Fibroblast of lung (primary cell): Measurements from ENCODE around the gene ABCB8. TPM values are rescaled to one million over a fixed set of nuclear protein-coding genes. Genes with fewer than 3 reads are reported as not detected.

Source experiments
- DNase-seq, 2 donors: peaks; one replicate each; pipeline versions ENCODE4 v3.0.0 to v3.0.0-alpha.2; 2010; ENCODE audit warnings: low read depth in 2 of 2
- H2AFZ ChIP-seq: 2 replicates; pipeline ENCODE4 v1.5.1; 2012; ENCODE audit warnings: low read length, control low read depth, inconsistent platforms
- H3K27ac ChIP-seq: 2 replicates; pipeline ENCODE4 v1.5.1; 2011; ENCODE audit warnings: low read length, control low read depth; ENCODE audit not compliant: insufficient read depth
- H3K27me3 ChIP-seq: 2 replicates; pipeline ENCODE4 v1.5.1; 2011; ENCODE audit warnings: mild to moderate bottlenecking, low read length; ENCODE audit not compliant: control insufficient read depth, insufficient read depth
- H3K36me3 ChIP-seq: 2 replicates; pipeline ENCODE4 v1.5.1; 2011; ENCODE audit warnings: low read length; ENCODE audit not compliant: control insufficient read depth, insufficient read depth
- H3K4me1 ChIP-seq: 2 replicates; pipeline ENCODE4 v1.5.1; 2011; ENCODE audit warnings: low read length; ENCODE audit not compliant: control insufficient read depth, insufficient read depth; ENCODE audit errors: extremely low read depth
- H3K4me2 ChIP-seq: 2 replicates; pipeline ENCODE4 v1.5.1; 2011; ENCODE audit warnings: low read length, control low read depth; ENCODE audit not compliant: insufficient read depth; ENCODE audit errors: extremely low read depth
- H3K4me3 ChIP-seq, 4 experiments: fragments of 200-600 bp in 1 of 4; sonication (generic) in 1 of 4; replicated peaks in 1 of 4; 2 replicates each; pipeline ENCODE4 v1.5.1; 2011 to 2016; ENCODE audit warnings: low read length in 4 of 4, low read depth in 3 of 4, mild to moderate bottlenecking in 3 of 4, control low read depth in 2 of 4, inconsistent platforms in 1 of 4, mixed read lengths in 1 of 4; ENCODE audit not compliant: insufficient read depth in 1 of 4; ENCODE audit errors: control extremely low read depth in 1 of 4
- H3K79me2 ChIP-seq: 2 replicates; pipeline ENCODE4 v1.5.1; 2012; ENCODE audit warnings: mild to moderate bottlenecking, low read length, inconsistent platforms; ENCODE audit not compliant: control insufficient read depth, insufficient read depth
- H3K9ac ChIP-seq: 2 replicates; pipeline ENCODE4 v1.5.1; 2011; ENCODE audit warnings: mild to moderate bottlenecking, low read length, control low read depth; ENCODE audit not compliant: insufficient read depth
- H3K9me3 ChIP-seq: 2 replicates; pipeline ENCODE4 v1.5.1; 2012; ENCODE audit warnings: low read depth, low read length; ENCODE audit not compliant: control insufficient read depth, insufficient read depth
- H4K20me1 ChIP-seq: 2 replicates; pipeline ENCODE4 v1.5.1; 2011; ENCODE audit warnings: low read length; ENCODE audit not compliant: control insufficient read depth, insufficient read depth; ENCODE audit errors: extremely low read depth
- EZH2 ChIP-seq: IDR thresholded peaks from 2 replicates; pipeline ENCODE4 v1.5.1; 2012; ENCODE audit warnings: low read length, control low read depth, mild to moderate bottlenecking; ENCODE audit errors: missing control alignments
- polyA plus RNA-seq, 2 donors: library from polyadenylated mRNA; depleted of rRNA in 1 of 2; stranded (reverse) in 1 of 2; unstranded in 1 of 2; fragments of >200 nt; gene quantifications; 2 replicates each; pipeline ENCODE4 v1.2.1, GENCODE V29; 2011 to 2012; ENCODE audit warnings: missing spikeins in 1 of 2
- total RNA-seq: library from RNA; depleted of rRNA; stranded (reverse); fragments of >200 nt; gene quantifications from 2 replicates; pipeline ENCODE4 v1.2.1, GENCODE V29; 2014
- TF ChIP-seq, protein P1 (sequence below), 2 donors: IDR thresholded peaks in 1 of 2; conservative IDR thresholded peaks in 1 of 2; 1 replicate in 1 of 2; 2 replicates in 1 of 2; pipeline ENCODE4 v1.5.1; 2011 to 2012; ENCODE audit warnings: low read length in 2 of 2, control low read depth in 1 of 2, inconsistent platforms in 1 of 2, low read depth in 1 of 2, mild to moderate bottlenecking in 1 of 2

The ABCB8 gene
- total and polyA plus RNA-seq, 2 donors (not counting 1 experiment from before 2014, with no cell fraction given) = 12.1 to 20.0 TPM

DNA sequence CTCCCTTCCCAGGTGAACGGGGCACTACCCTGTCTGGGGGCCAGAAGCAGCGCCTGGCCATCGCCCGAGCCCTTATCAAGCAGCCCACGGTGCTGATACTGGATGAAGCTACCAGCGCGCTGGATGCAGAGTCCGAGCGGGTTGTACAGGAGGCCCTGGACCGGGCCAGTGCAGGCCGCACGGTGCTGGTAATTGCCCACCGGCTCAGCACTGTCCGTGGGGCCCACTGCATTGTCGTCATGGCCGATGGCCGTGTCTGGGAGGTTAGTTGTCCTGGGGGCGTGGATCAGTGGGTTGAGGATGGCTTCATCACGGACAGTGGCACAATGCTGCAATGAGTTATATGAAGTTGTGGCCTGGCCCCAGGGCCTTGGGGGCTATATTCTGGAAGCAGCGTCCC, 15.7 kb downstream of the ABCB8 start:
- no peaks in the 10 kb centered on the region for H3K79me2 ChIP-seq
- no peak overlapping the region for H3K4me2 ChIP-seq
- no peaks in the 10 kb centered on the region for H4K20me1 ChIP-seq
- TF ChIP-seq EZH2 = no peak
- TF ChIP-seq, protein P1, sequence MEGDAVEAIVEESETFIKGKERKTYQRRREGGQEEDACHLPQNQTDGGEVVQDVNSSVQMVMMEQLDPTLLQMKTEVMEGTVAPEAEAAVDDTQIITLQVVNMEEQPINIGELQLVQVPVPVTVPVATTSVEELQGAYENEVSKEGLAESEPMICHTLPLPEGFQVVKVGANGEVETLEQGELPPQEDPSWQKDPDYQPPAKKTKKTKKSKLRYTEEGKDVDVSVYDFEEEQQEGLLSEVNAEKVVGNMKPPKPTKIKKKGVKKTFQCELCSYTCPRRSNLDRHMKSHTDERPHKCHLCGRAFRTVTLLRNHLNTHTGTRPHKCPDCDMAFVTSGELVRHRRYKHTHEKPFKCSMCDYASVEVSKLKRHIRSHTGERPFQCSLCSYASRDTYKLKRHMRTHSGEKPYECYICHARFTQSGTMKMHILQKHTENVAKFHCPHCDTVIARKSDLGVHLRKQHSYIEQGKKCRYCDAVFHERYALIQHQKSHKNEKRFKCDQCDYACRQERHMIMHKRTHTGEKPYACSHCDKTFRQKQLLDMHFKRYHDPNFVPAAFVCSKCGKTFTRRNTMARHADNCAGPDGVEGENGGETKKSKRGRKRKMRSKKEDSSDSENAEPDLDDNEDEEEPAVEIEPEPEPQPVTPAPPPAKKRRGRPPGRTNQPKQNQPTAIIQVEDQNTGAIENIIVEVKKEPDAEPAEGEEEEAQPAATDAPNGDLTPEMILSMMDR (conservative IDR thresholded peaks at IDR 0.05 in 1 of 2, IDR thresholded peaks at IDR 0.05 in 1 of 2; ENCODE audit: low read depth in 1 of 2, low read length in 2 of 2) = no peak
- no peaks in the 10 kb centered on the region for H3K27me3 ChIP-seq
- no peak for DNase-seq
- H2AFZ ChIP-seq = no peak overlapping the region
- H3K36me3 ChIP-seq = peaks cover 3% of the 10 kb centered on the region
- H3K27ac ChIP-seq = no peak overlapping the region
- H3K4me1 ChIP-seq = peaks cover 14% of the 10 kb centered on the region
- H3K4me3 ChIP-seq = no peak overlapping the region
- H3K9ac ChIP-seq = no peak overlapping the region
- no peaks in the 10 kb centered on the region for H3K9me3 ChIP-seq

DNA sequence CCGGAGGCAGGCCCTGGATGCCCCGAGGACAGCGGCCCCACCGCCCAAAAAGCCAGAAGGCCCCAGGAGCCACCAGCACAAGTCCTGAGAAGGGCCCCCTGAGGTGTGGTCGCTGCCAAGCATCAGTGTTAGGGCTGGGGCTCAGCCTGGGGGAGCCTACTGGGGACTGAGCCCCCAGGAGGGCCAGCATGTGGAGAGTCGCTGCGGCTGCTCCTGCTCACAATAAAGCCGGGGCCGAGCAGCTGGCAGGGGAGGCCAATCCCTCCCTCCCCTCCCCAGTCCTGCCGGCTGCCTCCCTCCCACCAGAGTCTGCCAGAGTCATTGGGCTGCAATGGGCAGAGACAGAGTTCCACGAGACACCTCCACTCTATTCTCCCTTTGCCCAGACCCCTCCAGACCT, 17.0 kb downstream of the ABCB8 start:
- Histone ChIP-seq H3K79me2 (no peaks in the 10 kb centered on the region), H3K27ac (no peak overlapping the region), H2AFZ (no peak overlapping the region), H3K27me3 (no peaks in the 10 kb centered on the region), H4K20me1 (no peaks in the 10 kb centered on the region), H3K4me1 (peaks cover 8% of the 10 kb centered on the region), H3K4me2 (no peak overlapping the region), H3K4me3 (no peak overlapping the region), H3K36me3 (peaks cover 3% of the 10 kb centered on the region), H3K9ac (no peak overlapping the region), H3K9me3 (no peaks in the 10 kb centered on the region)
- DNase-seq = no peak
- TF ChIP-seq, protein P1 (conservative IDR thresholded peaks at IDR 0.05 in 1 of 2, IDR thresholded peaks at IDR 0.05 in 1 of 2; ENCODE audit: low read depth in 1 of 2, low read length in 2 of 2) = no peak
- TF ChIP-seq EZH2 = no peak

DNA sequence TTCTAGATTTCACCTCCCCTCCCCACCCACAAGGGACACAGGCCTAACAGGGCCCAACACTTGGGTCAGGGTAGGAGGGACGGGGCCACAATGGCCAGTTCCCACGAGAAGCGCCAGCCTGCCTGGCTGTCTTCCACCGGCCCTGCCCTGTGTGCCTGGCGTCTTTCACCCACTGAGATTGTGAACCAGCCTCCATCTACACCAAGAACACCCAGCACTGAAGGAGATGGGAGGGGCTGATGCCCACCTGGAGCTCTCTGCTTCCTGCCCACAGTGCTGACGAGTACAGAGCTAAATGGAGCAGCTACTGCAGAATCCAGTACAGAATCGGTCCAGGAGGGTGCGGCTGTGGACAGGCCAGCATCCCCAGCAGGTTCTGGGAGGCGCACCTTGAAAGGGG, 17.7 kb downstream of the ABCB8 start:
- no peak overlapping the region for H3K4me2 ChIP-seq
- no peak overlapping the region for H3K4me3 ChIP-seq
- H3K9me3 ChIP-seq = no peaks in the 10 kb centered on the region
- no peak overlapping the region for H2AFZ ChIP-seq
- TF ChIP-seq EZH2 = no peak
- TF ChIP-seq, protein P1 (conservative IDR thresholded peaks at IDR 0.05 in 1 of 2, IDR thresholded peaks at IDR 0.05 in 1 of 2; ENCODE audit: low read depth in 1 of 2, low read length in 2 of 2) = no peak
- H3K36me3 ChIP-seq = peaks cover 3% of the 10 kb centered on the region
- H4K20me1 ChIP-seq = no peaks in the 10 kb centered on the region
- H3K79me2 ChIP-seq = no peaks in the 10 kb centered on the region
- no peaks in the 10 kb centered on the region for H3K27me3 ChIP-seq
- H3K9ac ChIP-seq = no peak overlapping the region
- DNase-seq = no peak
- no peak overlapping the region for H3K27ac ChIP-seq
- H3K4me1 ChIP-seq = peaks cover 8% of the 10 kb centered on the region
